HepG2 (cell line): ENCODE results near the gene MRPL28. TPM values are rescaled to one million over a fixed set of nuclear protein-coding genes. Genes with fewer than 3 reads are reported as not detected.

Source experiments
- ATAC-seq: fragments of 200-7000 bp; cut with Tn5 transposase; 3 replicates; pipeline ENCODE4 v1.9.1; 2020; ENCODE audit warnings: mild to moderate bottlenecking, moderate library complexity
- BruUV-seq: library from RNA; stranded (reverse); fragments of 400-500 nt; replicated peaks from 2 replicates; lab custom pipeline; 2021; lab: Mats Ljungman, UMichigan
- CTCF ChIA-PET: fragments of 300-600 bp; formaldehyde crosslinking; extraction: SDS; loops from one replicate; lab custom pipeline; 2021; ENCODE audit warnings: low total read pairs, inconsistent platforms, low intra/inter-chr PET ratio; lab: Yijun Ruan, JAX
- POLR2A ChIA-PET: fragments of 350-600 bp; sonication (Branson Sonifier 250); formaldehyde crosslinking; loops from one replicate; lab custom pipeline; 2020; ENCODE audit warnings: antibody characterized with exemption, inconsistent platforms; lab: Yijun Ruan, JAX
- DNase-seq: peaks from one replicate; pipeline ENCODE4 v3.0.0-alpha.2; 2015; ENCODE audit warnings: low spot score
- FAIRE-seq: peaks from 3 replicates; lab custom pipeline; 2011; peaks lifted over from hg19 to GRCh38; lab: Jason Lieb, UNC
- H2AFZ ChIP-seq: one replicate; pipeline ENCODE4 v1.6.1; 2011; ENCODE audit warnings: low read length, inconsistent platforms
- H3K27ac ChIP-seq: fragments of 300-600 bp; 3 replicates; pipeline ENCODE4 v1.8.0; 2011; ENCODE audit warnings: mixed run types, mild to moderate bottlenecking, mixed read lengths, low read length, inconsistent platforms; ENCODE audit not compliant: insufficient read depth; ENCODE audit errors: extremely low read length
- H3K27me3 ChIP-seq, 2 experiments: fragments of 200-600 bp in 1 of 2; 2 replicates in 1 of 2; 3 replicates in 1 of 2; pipeline versions ENCODE4 v1.6.0 to v1.8.0; 2011; ENCODE audit warnings: low read length in 2 of 2, mild to moderate bottlenecking in 2 of 2, moderate library complexity in 2 of 2, inconsistent platforms in 1 of 2; ENCODE audit not compliant: insufficient read depth in 2 of 2, control insufficient read depth in 1 of 2
- H3K36me3 ChIP-seq, 2 experiments: fragments of 200-600 bp in 1 of 2; replicated peaks in 1 of 2; 2 replicates in 1 of 2; 3 replicates in 1 of 2; pipeline versions ENCODE4 v1.5.1 to v1.8.0; 2011; ENCODE audit warnings: low read length in 2 of 2, inconsistent platforms in 1 of 2; ENCODE audit not compliant: insufficient read depth in 2 of 2, control insufficient read depth in 1 of 2
- H3K4me1 ChIP-seq: 2 replicates; pipeline ENCODE4 v1.5.1; 2012; ENCODE audit warnings: low read length, inconsistent platforms; ENCODE audit not compliant: insufficient read depth
- H3K4me2 ChIP-seq: 2 replicates; pipeline ENCODE4 v1.6.0; 2011; ENCODE audit warnings: low read depth, low read length, inconsistent platforms
- H3K4me3 ChIP-seq, 3 experiments: fragments of 200-600 bp in 1 of 3; sonication (generic), shearing (Covaris generic) in 1 of 3; replicated peaks in 1 of 3; 2 replicates each; pipeline ENCODE4 v1.5.1; 2011 to 2016; ENCODE audit warnings: low read length in 3 of 3, inconsistent platforms in 2 of 3, low read depth in 2 of 3, mild to moderate bottlenecking in 2 of 3, control low read depth in 1 of 3, mixed read lengths in 1 of 3; ENCODE audit not compliant: insufficient read depth in 1 of 3
- H3K79me2 ChIP-seq: one replicate; pipeline ENCODE4 v1.6.1; 2011; ENCODE audit warnings: low read length, inconsistent platforms; ENCODE audit not compliant: insufficient read depth
- H3K9ac ChIP-seq: 2 replicates; pipeline ENCODE4 v1.6.0; 2011; ENCODE audit warnings: mild to moderate bottlenecking, low read depth, low read length, inconsistent platforms; ENCODE audit not compliant: insufficient read depth
- H3K9me3 ChIP-seq: 2 replicates; pipeline ENCODE4 v1.5.1; 2012; ENCODE audit warnings: mild to moderate bottlenecking, low read length
- H4K20me1 ChIP-seq: 2 replicates; pipeline ENCODE4 v1.6.0; 2011; ENCODE audit warnings: inconsistent platforms, mild to moderate bottlenecking, low read length, moderate library complexity; ENCODE audit not compliant: insufficient read depth
- FOXK1 ChIP-seq: sonication (generic); formaldehyde crosslinking; IDR thresholded peaks from 2 replicates; pipeline ENCODE4 v1.4.0; 2020; ENCODE audit warnings: low read depth, missing genetic modification reagents, borderline replicate concordance
- POLR2A ChIP-seq, 2 experiments: IDR thresholded peaks; 2 replicates each; pipeline ENCODE4 v1.6.1; 2011; ENCODE audit warnings: low read depth in 2 of 2, low read length in 2 of 2, mild to moderate bottlenecking in 1 of 2, moderate library complexity in 1 of 2; ENCODE audit not compliant: insufficient read depth in 1 of 2
- RBFOX2 ChIP-seq: fragments of 200-400 bp; formaldehyde crosslinking; IDR thresholded peaks from 2 replicates; pipeline ENCODE4 v1.6.1; 2017; ENCODE audit warnings: low read depth, mild to moderate bottlenecking, low read length
- RFX3 ChIP-seq: IDR thresholded peaks from 2 replicates; pipeline ENCODE4 v1.6.1; 2016; ENCODE audit warnings: missing biosample characterization, missing genetic modification reagents
- TP53 ChIP-seq: sonication (generic); formaldehyde crosslinking; conservative IDR thresholded peaks from 2 replicates; pipeline ENCODE4 v1.4.0; 2020; ENCODE audit warnings: missing genetic modification reagents
- ZNF431 ChIP-seq: sonication (generic); formaldehyde crosslinking; IDR thresholded peaks from 2 replicates; pipeline ENCODE4 v1.9.0; 2022; ENCODE audit warnings: missing genetic modification reagents, low read depth, mild to moderate bottlenecking, borderline replicate concordance
- ZNF496 ChIP-seq: sonication (generic); formaldehyde crosslinking; IDR thresholded peaks from 2 replicates; pipeline ENCODE4 v1.8.1; 2023; ENCODE audit warnings: mild to moderate bottlenecking, moderate library complexity, missing genetic modification reagents; ENCODE audit not compliant: insufficient replicate concordance
- ZNF616 ChIP-seq: sonication (generic); formaldehyde crosslinking; IDR thresholded peaks from 2 replicates; pipeline ENCODE4 v1.5.0; 2020; ENCODE audit warnings: low read depth, mild to moderate bottlenecking, missing genetic modification reagents
- ZSCAN12 ChIP-seq: sonication (generic); formaldehyde crosslinking; IDR thresholded peaks from 2 replicates; pipeline ENCODE4 v1.9.0; 2021; ENCODE audit warnings: mild to moderate bottlenecking, missing genetic modification reagents
- WGBS: methylation state at CpG from one replicate; pipeline ENCODE4 v1.1.6; 2017; ENCODE audit warnings: low lambda C conversion rate; 5-methylcytosine and 5-hydroxymethylcytosine counted together
- in situ Hi-C: cut with HindIII; loops from 2 replicates; pipeline ENCODE4 v1.10.0; 2017; ENCODE audit warnings: low pct_unique_long_range_greater_than_20kb; ENCODE audit not compliant: extremely low pct_ligation_motif_present
- intact Hi-C: fragments of 100-400 bp; cut with micrococcal nuclease; formaldehyde crosslinking; loops from one replicate; pipeline ENCODE4 v1.10.0; 2022; ENCODE audit not compliant: unreplicated experiment
- polyA plus RNA-seq, 8 experiments: library from polyadenylated mRNA; depleted of rRNA in 3 of 8; stranded (reverse) in 7 of 8; unstranded in 1 of 8; fragments of >200 nt; fragmentation: Illumina TruSeq in 4 of 8; extraction: Trizol in 4 of 8; gene quantifications; 2 replicates each; pipeline versions ENCODE4 v1.2.1 to v1.2.3, GENCODE V29; 2011 to 2016; ENCODE audit warnings: low read depth in 4 of 8, missing spikeins in 1 of 8, mixed read lengths in 1 of 8; ENCODE audit not compliant: insufficient read depth in 1 of 8
- total RNA-seq, 5 experiments: library from RNA; depleted of rRNA; stranded (reverse); fragments of >200 nt; fragmentation: Illumina TruSeq; extraction: Trizol; gene quantifications; 2 replicates each; pipeline ENCODE4 v1.2.3, GENCODE V29; 2016; ENCODE audit warnings: low read depth in 1 of 5
- TF ChIP-seq, protein P1 (sequence below): sonication (generic); formaldehyde crosslinking; IDR thresholded peaks from 2 replicates; pipeline ENCODE4 v1.5.0; 2020; ENCODE audit warnings: missing genetic modification reagents, mild to moderate bottlenecking, borderline replicate concordance
- TF ChIP-seq, protein P2 (sequence below): sonication (generic); formaldehyde crosslinking; conservative IDR thresholded peaks from 2 replicates; pipeline ENCODE4 v1.4.0; 2020; ENCODE audit warnings: missing genetic modification reagents

The MRPL28 gene
- total and polyA plus RNA-seq, 2 of the 13 experiments (the other 11 are each of a cell fraction or from before 2014, with no cell fraction given): 114 to 135 TPM

DNA sequence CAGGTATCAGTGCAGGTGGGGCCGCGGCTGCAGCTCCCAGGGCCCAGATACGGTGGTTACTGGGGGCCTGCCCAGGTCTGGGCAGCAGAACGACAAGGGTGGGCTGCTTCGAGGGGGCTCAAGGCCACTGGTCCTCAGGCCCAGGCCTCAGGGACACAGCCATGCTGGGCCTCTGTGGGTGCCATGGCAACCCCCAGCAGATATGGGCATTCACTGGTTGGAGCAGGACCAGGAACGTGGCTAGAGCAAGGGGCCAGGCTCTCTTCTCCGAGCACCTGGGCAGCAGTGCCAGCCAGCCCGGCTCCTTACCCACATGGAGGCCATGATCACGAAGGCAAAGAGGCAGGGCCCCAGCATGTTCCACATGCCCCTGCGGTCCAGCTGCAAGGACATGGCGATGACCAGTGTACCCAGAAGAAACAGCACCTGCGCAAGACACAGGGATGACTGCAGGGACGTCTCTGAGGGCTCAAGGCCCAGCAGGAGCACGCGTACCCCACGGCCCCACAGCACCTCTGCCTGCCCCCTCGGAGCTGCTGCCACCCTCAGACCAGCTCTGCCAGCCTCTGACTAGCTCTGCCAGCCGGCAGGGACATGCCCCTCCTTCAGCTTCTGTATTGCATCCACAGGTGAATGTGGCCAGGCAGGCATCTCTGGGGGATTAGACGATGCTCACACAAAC lies 2.1 kb upstream of the MRPL28 start:
- 100% methylated on average over 3 of the region's 19 CpGs for WGBS
- BruUV-seq: no TSS peak
- Histone ChIP-seq H3K27me3 (no peaks in the 10 kb centered on the region), H3K4me1 (peaks cover 18% of the 10 kb centered on the region), H3K4me3 (no peak overlapping the region), H3K27ac (no peak overlapping the region), H3K9me3 (no peaks in the 10 kb centered on the region), H3K9ac (no peak overlapping the region), H4K20me1 (no peaks in the 10 kb centered on the region), H3K79me2 (peaks cover 6% of the 10 kb centered on the region), H3K36me3 (peaks cover 21 to 41% of the 10 kb centered on the region in 2 experiments; a peak in 4 of 5 replicates), H2AFZ (no peak overlapping the region), H3K4me2 (no peak overlapping the region)
- FAIRE-seq (no peak), ATAC-seq (no peak), DNase-seq (no peak)
- in situ Hi-C loops (no loop called here), intact Hi-C loops (no loop called here)
- TF ChIP-seq, protein P1, sequence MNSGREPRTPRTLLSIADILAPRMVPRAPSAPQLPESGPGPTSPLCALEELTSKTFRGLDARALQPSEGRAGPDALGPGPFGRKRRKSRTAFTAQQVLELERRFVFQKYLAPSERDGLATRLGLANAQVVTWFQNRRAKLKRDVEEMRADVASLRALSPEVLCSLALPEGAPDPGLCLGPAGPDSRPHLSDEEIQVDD (CRISPR knock-in tag): no peak
- TF ChIP-seq FOXK1 (CRISPR knock-in tag) (no peak), RBFOX2 (0 out of 2 replicates have a peak, but pooled peaks have one; percentile 2), TP53 (CRISPR knock-in tag) (no peak), RFX3 (CRISPR knock-in tag) (no peak), ZNF431 (CRISPR knock-in tag) (no peak), ZNF616 (CRISPR knock-in tag) (no peak), ZNF496 (no peak), ZSCAN12 (CRISPR knock-in tag) (no peak), POLR2A (IDR thresholded peaks at IDR 0.05; ENCODE audit: insufficient read depth in 1 of 2, low read depth in 2 of 2, low read length in 2 of 2) (0 out of 4 replicates have a peak, but pooled peaks of 1 of the 2 experiments have one; percentile 27)
- TF ChIP-seq, protein P2, sequence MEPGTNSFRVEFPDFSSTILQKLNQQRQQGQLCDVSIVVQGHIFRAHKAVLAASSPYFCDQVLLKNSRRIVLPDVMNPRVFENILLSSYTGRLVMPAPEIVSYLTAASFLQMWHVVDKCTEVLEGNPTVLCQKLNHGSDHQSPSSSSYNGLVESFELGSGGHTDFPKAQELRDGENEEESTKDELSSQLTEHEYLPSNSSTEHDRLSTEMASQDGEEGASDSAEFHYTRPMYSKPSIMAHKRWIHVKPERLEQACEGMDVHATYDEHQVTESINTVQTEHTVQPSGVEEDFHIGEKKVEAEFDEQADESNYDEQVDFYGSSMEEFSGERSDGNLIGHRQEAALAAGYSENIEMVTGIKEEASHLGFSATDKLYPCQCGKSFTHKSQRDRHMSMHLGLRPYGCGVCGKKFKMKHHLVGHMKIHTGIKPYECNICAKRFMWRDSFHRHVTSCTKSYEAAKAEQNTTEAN: no peak
- POLR2A ChIA-PET: no interaction called here
- CTCF ChIA-PET: no interaction called here
